NT2/D1 (cell line): ENCODE results near the gene BCL11B.

Source experiments
- SUZ12 ChIP-seq: IDR thresholded peaks from 2 replicates; pipeline ENCODE4 v1.6.1; 2011; ENCODE audit not compliant: insufficient read length, insufficient read depth; ENCODE audit errors: extremely low read depth
- YY1 ChIP-seq: IDR thresholded peaks from 2 replicates; pipeline ENCODE4 v1.6.1; 2011; ENCODE audit not compliant: insufficient read length, insufficient read depth
- ZNF274 ChIP-seq: IDR thresholded peaks from 2 replicates; pipeline ENCODE4 v1.6.1; 2011; ENCODE audit warnings: mild to moderate bottlenecking, low read depth, low read length

GRCh38 chr14:99174081-99174769 is 97.8 kb downstream of the BCL11B start:
- TF ChIP-seq ZNF274: no peak
- TF ChIP-seq YY1: no peak
- no peak for TF ChIP-seq SUZ12
